HG03103 (cell line): ENCODE results near the gene FKBP10.
A peak's percentile ranks its signal among the peaks of the same experiment; 100 is the strongest.

Experiments used
- ATAC-seq: cut with Tn5 transposase; IDR thresholded peaks from one replicate; pipeline ENCODE4 v1.9.1; 2021; ENCODE audit warnings: low read depth; ENCODE audit not compliant: unreplicated experiment

Gene FKBP10

DNA sequence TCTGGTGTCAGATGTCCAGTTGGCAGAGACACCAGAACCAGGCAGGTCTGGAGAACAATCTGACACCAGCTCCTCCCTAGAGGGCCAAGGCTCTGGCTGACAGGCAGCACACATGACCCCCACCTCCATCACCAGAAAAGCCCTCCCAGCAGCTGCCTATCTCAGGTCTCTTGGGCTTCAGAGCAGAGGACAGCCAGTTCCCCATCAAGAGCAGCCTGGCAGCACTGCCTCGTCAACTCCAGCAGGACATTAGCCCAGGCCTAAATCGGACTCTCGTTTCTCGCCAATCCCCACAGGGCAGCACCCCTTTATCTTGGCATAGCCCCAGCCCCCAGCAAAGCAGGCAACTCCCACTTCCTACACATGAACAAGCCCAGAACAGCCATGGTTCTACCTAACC lies 30.7 kb upstream of the FKBP10 start:
- no peak for ATAC-seq

DNA sequence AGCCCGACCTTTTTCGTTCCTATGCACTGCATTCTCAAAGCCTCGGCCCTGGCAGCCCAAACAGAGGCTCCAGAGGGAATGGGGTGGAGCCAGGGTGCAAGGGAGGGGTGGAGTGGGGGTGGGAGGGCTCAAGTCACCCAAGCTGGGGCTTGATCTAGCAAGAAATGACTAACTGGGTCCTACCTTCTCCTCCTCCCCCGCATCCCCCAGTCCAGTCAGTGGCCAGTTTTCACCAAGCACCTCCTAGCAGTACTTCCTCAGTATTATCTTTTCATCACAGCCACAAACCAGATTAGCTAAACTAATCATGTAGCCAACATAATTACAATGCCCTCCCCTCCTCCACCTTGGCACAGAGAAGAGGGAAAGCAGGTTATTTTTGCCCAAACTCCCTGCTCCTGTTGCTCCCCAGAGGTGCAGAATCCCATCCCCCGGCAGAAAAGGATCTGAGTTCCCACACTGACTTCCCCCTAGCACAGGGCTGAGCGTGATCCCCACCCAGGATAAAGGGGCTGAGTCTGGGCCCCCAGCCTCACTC lies 28.5 kb upstream of the FKBP10 start:
- no peak for ATAC-seq

DNA sequence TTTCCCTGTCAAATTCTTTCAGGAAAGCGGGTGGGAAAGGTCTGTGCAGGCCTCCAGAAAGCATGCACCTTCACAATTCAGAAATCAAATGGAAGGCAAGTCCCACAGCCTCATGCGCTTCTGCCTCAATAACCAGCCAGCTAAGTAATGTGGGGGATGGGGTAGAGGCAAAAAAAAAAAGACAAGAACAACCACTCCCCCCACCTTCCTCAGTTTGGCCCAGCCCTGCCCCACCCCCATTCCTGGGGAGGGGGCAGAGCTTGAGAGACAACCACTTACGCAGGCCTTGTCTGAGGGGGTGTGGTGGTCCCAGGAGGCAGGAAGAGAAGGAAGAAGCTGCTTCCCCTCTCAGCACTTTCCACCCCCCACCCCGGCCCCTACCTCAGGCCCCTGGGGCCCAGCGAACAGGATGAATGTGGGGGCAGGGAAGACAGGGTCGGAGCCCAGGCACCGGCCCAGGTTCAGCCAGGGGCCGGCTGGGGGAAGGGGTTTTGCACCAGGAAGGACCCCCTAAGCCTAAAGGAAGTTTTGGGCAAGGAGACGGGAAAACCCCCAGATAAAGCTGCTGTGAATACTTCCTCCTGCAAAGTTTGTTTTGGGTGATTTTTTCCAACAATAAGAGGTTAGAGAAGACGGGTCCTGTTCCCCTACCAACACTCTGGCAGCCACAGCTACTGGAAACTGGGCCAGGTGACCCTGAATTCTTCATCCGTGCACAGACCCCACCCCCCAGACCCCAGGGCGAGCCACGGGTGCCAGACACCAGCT lies 27.5 kb upstream of the FKBP10 start:
- ATAC-seq, result no peak

DNA sequence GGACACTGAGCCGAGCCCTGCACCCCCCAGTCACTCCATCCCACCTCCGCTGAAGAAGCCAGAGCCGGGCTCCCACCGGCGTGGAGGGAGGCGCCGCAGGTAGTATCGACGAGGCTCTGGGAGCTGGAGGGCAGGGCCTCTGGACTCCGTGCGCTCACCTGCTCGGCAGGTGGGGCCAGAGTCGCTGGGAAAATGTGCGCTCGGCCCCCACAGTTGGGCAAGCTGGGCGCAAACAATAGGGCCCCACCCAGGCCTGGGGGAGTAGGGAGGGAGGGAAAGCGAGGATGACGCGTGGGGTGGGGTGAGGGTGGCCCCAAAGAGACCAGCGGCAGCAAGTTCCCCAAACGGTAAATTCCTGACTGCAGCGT lies 27.0 kb upstream of the FKBP10 start:
- no peak for ATAC-seq

DNA sequence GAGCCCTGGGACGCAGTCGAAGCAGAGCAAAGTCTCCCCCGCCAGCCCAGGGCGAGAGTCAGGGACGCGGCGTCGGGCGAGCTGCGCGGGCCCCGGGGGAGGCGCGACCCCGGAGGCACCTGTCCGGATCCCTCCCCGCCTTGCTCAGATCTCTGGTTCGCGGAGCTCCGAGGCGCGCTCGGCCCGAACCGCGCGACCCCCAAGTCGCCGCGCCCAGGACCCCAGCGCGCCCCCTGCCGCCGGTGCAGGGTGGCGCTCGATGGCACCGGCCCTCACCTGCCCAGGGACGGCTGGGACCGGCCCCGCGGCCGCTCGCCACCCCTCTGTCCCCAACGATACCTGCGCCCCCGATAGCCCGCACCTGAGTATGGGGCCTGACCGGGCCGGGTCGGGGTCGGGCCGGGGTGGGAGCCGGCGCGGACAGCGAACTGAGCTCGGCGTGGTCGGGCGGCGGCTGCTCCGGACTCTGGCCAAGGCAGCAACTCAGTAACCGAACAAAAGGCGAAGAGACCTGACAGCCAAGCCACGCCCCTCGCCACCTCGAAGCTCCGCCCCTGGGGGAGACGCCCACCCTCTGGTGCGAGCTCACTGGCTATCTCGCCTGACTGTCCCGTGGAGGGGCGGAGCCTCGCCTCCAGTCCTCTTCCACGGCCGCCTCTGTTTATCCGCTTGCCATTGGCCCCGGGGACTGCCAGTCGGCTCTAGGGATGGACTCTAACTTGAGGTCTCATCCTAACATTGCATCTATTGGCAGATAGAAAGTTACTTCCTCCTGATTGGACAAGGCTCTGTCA lies 26.4 kb upstream of the FKBP10 start, which contains the start of gene JUP:
Gene JUP, minus strand, starts transcription at position 485 of the 794 bp plus-strand sequence. CDS start 14,857 bp downstream, outside the sequence.
- ATAC-seq, result peak; percentile 79

DNA sequence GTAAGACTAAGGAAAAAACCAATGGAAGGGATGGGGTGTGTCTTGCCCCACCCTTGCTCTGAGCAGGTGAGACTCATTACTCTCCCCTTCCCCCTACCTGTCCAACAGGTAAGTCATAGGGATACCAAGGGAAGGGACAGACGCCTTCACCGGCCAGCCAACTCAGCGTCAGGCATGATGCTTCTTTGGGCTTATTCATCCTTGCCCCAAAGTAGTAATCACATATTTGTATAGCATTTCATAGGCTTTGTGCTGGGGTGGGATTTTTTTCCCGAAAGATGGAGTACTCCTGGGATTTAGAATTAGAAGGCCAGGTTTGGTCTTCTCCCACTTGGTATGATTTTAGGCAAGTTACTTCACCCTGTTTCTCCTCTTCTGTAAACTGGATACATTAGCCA lies 25.8 kb upstream of the FKBP10 start:
- no peak for ATAC-seq

DNA sequence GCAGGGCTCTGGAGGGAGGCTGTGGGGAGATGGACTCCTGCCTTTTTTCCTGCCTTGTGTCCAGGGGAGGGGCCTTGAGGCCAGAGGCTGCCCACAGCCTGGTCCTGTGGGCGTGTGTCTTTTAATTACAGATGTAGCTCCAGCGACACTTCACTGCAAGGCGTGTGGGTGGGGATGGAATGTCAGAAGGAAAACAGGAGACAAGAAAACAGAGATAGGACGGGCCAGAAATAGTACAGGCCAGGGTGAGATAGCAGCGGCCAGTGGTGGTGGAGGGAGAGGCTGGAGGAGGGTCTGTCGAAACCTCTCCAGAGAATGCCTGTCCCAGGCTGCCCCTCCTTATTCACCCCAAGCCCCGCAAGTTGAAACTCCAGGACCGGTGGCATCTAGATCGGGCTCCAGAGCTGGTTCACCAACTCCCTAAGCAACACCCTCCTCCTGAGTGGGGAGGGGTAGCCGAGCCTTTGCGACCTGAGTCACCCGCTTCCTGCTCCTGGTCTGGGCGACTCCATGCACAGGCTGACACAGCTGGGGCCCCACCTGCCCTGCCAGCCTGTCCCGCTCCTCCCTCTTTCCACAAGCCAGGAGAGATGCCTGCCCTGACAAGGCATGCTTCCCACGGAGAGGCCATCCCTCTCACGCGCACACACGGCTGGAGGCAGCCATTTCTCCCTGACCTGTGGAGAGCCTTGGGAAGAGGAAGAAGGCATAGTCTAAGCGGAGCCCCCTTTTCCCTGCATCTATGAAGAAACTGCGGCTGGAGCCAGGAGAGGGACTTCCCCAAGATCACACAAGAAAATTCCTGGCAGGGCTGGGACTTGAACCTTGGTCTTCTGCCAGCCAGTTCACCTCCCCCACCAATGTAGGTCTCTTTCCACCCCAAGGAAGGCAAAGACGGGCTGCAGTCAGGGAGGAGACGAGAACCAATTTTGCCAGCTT lies 19.7 kb upstream of the FKBP10 start:
- no peak for ATAC-seq

DNA sequence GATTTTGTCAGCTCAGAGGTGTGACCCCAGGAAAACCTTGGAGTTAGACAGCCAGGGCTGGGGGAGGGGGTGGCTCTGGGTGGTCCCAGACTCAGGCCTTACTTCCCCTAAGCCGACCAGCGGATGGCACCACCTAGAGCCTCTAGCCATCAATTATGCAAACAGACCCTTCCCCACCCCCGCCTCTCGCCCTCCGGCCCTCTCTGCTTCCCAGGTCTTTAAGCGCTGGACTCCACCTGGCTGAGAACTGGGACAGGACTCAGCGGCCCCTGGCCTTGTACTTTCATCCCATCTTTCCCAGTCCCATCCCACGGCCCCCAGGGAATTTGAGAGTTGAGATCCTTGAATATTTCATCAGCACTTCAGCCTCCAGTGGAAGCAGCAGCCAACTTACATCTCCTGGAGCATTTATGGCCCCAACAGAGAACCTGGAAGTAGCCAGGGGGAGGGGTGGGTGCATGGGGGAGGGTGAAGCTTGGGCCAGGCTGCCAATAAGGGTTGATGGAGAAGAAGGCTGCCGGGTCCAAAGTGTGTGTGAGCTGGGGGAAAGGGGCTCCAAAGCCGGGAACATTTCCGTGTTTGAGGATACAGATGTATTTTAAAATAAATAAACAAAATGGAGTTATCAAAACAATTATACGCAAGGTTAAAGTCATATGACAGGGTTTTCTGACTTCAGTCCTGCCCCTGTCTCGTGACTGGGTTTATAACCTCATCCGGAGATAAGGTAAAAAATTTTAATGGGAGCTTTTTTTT lies 18.8 kb upstream of the FKBP10 start:
- ATAC-seq, result no peak

DNA sequence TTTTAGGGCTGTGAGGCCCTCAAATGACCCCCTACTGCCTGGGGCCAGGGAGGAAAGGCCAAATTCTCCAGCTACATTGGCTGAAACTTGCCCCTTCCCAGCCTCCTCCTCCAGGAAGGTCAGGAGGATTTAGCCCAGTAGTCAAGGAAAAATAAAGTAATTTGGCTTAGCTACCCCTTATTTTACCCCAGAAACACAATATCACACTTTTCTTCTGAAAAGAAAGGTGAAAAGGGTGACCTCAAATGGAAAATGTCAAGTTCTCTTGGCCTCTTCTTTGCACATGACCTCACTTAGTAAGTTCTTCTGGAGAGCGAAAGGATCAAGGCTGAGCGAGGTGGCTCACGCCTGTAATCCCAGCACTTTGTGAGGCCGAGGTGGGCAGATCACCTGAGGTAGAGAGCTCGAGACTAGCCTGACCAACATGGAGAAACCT lies 18.2 kb upstream of the FKBP10 start:
- ATAC-seq, result no peak

DNA sequence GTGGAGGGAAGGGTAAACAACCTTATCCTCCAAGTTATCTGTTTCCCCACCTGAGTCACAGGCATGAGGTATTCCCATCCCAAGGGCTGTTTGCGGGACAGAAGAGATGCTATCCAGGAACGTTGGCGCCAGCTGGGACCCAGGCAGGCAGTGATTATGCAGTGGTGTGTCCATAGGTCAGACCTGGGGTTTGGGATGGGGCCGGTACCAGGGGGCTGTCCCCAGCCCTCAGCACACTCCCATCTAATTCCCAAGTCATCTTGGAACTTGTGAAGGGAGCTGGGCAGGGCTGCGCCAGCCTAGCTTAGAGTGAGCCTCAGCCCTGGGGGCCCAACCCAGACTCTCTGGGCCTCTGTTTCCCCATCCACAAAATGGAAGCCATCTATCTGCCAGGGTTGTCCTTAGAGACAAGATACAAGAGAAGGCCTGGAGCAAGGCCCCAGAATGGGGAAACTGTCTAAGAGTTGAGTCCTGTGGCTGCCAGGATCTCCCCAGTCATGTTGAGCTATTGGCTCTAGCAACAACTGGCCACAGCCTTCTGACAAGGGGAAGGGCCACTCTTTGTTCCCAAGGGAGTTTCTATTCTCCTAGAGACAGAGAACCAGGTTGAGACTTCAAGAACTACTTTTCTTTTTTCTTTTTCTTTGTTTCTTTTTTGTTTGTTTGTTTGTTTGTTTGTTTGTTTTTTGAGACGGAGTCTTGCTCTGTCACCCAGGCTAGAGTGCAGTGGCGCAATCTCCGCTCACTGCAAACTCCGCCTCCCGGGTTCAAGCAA lies 16.5 kb upstream of the FKBP10 start:
- ATAC-seq, result no peak

DNA sequence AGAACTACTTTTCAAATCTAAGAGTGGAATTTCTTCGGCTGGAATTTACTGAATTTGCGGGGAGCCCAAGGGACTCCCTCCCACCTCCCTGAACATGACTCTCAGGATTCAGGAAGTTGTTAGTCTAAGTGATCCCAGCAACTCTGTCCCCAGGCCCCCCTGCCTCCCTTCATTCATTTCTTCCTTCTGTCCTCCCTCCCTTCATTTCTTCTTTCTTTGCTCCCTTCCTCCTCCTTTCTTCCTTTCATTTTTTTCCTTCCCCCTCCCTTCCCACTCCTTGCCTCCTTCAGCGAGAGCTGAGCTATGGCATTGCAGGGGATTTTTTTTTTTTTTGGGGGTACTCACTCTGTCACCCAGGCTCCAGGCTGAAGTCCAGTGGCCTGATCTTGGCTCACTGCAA lies 15.4 kb upstream of the FKBP10 start:
- no peak for ATAC-seq

DNA sequence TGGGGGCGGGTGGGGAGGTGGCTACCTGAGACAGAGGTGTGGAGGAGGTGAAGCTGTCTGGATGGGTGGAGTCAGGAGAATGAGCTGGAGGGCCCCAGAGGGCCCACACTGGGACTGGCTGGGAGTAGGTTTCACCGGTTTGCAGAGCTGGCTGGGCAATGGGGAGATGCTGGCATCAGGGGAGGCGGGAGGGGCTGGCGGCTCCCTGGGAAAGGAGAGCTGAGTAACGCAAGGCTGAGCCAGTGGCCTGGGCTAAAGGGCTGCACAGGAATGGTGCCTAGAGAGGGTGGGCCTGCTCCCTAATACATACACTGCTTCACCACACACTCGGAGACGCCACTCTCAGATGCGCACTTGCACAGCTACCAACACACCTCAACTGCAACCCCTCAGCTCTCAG lies 13.4 kb upstream of the FKBP10 start:
- ATAC-seq, result no peak

DNA sequence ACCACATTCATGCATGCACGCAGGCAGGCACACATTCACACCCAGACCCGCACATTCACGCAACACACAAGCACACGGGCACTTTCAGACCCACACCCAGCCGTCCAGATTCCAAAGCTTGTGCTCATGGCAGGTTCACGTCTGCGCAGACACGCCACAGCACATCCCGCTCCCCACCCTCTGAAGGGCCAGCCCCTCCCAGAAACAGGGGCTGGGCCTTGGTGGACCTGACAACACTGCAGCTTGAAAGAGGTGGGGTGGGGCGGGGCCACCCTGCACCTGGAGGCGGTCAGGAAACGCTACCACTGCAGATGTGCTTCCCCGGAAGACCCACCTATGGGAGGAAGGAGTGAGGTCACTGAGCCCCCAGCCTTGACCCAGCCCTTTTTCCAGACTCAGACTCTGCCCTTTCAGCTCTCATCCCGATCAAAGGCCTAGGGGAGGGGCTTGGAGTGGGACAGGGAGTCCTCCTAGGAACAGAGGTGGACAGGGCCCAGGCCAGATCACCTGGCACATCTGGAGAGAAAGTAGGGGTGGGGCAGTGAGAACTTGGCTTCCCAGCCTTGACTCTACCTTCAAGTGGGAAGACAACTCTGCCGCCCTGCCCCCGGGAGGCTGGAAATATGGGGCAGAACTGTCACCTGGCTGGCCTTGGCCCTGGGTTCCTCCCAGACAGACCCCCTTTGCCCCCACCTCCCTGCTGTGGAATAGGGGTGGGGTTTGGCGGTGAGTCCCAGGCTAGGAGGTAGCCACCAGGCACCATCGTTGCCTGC lies 12.0 kb upstream of the FKBP10 start:
- ATAC-seq, result no peak

DNA sequence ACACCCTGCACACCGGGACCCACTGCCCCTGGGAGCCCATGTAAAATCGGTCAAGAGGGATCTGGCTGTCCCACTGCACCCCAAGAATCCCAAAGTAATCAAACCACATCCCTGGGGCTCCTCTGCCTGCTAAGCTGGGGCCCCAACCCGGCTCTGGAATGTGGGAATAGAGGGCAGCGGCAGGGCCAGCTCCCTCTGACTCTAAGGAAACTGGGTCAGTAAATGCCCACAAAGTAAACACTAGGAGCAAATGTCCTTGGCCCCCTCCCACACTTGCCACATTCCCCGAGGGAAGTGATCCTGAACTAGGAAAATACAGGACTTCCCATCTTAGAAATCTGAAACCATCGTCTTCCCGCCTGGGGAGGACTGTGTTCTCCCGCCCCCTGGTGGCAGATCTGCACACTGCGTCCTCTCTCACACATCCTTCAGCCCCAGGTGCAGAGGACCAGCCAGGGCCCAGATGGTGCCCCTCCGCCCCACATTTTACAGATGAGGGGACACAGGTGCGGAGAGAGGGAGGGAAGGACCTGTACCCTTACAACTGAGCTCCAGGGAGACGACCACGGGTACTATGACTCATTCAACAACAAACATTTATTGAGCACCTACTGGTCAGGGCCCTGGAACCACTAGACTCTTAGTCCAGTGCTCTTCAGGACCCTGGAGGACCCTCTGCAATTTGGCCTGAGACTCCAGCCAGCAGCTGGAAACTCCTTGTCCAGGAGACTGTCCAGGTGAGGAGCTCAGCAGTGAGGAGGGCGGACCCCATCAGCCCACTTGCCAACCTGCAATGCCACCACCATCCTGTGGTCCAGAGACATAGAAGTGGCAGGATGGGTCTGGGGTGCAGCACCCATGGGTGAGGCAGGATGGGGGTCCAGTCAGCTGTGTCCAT lies 11.2 kb upstream of the FKBP10 start:
- ATAC-seq, result no peak

DNA sequence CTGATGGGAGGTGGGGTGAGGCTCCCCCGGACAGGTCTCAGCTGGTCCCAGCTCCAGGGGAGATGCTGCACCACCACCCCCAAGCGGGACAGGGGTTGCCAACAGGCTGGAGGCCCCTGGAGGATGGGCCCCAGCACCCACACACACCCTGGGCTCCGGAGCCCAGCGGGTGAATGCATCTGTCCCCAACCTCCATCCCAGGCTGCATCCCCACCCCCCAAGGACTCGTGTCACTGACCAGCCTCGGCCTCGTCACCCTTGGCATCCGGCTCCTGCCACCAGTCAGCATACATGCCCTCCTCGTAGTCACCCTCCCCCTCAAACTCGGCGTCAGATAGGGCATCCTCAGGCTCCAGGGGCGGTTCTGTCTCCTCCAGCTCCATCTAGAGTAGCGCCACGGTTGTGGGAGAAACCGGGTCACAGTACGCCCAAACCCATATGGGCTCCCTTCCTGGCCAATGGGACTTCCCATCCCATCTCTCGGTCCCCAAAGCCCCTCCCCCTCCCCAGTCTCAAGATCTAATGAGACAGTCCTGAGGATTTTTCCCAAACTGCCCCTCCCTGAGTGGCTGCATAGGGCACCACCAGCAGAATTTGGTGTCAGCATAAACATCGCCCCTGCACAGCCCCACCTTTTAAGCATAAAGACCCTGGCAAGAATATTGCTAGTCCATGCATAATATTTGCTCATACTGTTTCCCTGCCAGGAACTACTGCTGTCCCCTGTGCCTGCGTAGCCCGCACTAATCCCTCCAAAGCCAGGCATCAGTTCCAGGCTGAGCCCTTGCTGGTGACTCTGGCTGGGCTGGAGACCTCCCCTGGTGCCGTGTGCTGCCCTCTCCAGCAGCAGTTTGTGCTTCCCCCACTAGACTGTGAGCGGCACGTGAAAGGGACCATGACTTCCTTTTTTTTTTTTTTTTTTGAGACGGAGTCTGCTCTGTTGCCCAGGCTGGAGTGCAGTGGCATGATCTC lies 9.5 kb upstream of the FKBP10 start:
- no peak for ATAC-seq
